ENCODE data around the gene SLC6A17.

The SLC6A17 gene

GRCh38 chr1:110155878-110156522, 5.7 kb downstream of the SLC6A17 start:
- no peaks in the 10 kb centered on the region for H3K4me1 Mint-ChIP-seq (ENCODE audit: low read depth)
- no peak overlapping the region for H3K4me3 Mint-ChIP-seq
- H3K27ac Mint-ChIP-seq, result no peak overlapping the region
- H3K36me3 Mint-ChIP-seq, result no peaks in the 10 kb centered on the region
- peaks cover 51% of the 10 kb centered on the region for H3K27me3 Mint-ChIP-seq
- H3K9me3 Mint-ChIP-seq (ENCODE audit: low read depth), result no peaks in the 10 kb centered on the region

GRCh38 chr1:110158261-110158660, 8.0 kb downstream of the SLC6A17 start:
- H3K4me3 Mint-ChIP-seq, result no peak overlapping the region
- no peaks in the 10 kb centered on the region for H3K9me3 Mint-ChIP-seq (ENCODE audit: low read depth)
- no peaks in the 10 kb centered on the region for H3K4me1 Mint-ChIP-seq (ENCODE audit: low read depth)
- H3K27ac Mint-ChIP-seq, result no peak overlapping the region
- H3K27me3 Mint-ChIP-seq, result peaks cover 35% of the 10 kb centered on the region
- H3K36me3 Mint-ChIP-seq, result no peaks in the 10 kb centered on the region

- no peak overlapping the region for H3K27ac Mint-ChIP-seq
- no peak overlapping the region for H3K4me3 Mint-ChIP-seq
- H3K27me3 Mint-ChIP-seq, result peaks cover 34% of the 10 kb centered on the region
- no peaks in the 10 kb centered on the region for H3K4me1 Mint-ChIP-seq (ENCODE audit: low read depth)
- H3K9me3 Mint-ChIP-seq (ENCODE audit: low read depth), result no peaks in the 10 kb centered on the region
- H3K36me3 Mint-ChIP-seq, result no peaks in the 10 kb centered on the region
Observed at GRCh38 chr1:110159168-110159567, 8.9 kb downstream of the SLC6A17 start.

DNA sequence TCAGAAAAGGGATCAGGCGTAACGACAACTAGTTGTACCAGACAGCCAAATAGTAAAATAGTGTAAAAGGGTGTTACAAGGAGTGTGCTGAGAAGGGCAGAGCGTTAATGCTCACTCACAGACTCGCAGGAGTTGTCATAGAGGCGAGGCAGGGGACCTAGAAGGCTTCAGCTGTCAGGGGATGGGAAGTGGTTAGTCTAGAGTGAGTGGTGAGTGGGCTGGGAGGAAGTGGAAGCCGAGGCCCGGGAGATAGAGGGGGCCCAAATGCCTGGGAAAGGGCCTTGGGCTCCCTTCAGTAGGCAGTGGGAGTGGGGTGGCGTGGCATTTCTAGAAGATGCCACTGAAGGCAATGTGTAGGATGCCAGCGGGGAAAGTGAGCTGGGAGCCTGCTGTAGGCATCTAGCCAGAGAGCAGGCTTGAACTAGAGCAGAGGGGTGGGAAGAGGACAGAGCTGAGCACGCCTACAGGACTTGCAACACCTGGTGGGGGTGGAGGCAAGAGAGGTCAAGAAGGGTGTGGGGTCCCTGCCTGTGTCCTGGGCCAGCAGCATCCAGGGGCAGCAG, 10.3 kb downstream of the SLC6A17 start:
- Mint-ChIP-seq H3K27me3 (peaks cover 24% of the 10 kb centered on the region), H3K27ac (no peak overlapping the region), H3K4me3 (no peak overlapping the region), H3K9me3 (ENCODE audit: low read depth) (no peaks in the 10 kb centered on the region), H3K4me1 (ENCODE audit: low read depth) (no peaks in the 10 kb centered on the region), H3K36me3 (no peaks in the 10 kb centered on the region)

DNA sequence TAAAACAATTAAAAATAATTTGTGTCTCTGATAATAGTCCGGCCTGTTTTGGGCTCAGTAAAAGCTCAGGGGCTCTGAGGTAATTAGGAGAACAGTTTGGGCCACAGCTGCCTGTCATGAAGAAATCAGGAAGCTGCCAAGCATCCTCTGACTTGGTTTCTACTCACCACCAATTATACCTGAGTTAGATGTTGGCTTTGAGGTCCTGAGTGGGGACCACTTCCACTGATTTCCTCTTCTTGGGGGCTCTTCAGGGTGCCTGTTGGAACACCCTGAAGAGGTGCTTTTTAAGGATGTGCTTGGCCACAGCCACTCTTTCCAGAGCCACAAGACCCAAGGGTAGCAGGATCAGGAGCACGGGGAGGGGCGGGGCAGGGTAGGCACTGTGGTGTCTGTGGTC, 10.9 kb downstream of the SLC6A17 start:
- Mint-ChIP-seq H3K9me3 (ENCODE audit: low read depth) (no peaks in the 10 kb centered on the region), H3K27ac (no peak overlapping the region), H3K27me3 (peaks cover 23% of the 10 kb centered on the region), H3K4me3 (no peak overlapping the region), H3K4me1 (ENCODE audit: low read depth) (no peaks in the 10 kb centered on the region), H3K36me3 (no peaks in the 10 kb centered on the region)

- no peak overlapping the region for H3K27ac Mint-ChIP-seq
- no peaks in the 10 kb centered on the region for H3K4me1 Mint-ChIP-seq (ENCODE audit: low read depth)
- H3K27me3 Mint-ChIP-seq, result peaks cover 16% of the 10 kb centered on the region
- no peaks in the 10 kb centered on the region for H3K36me3 Mint-ChIP-seq
- H3K9me3 Mint-ChIP-seq (ENCODE audit: low read depth), result no peaks in the 10 kb centered on the region
- H3K4me3 Mint-ChIP-seq, result no peak overlapping the region
Observed at GRCh38 chr1:110161849-110162248, 11.6 kb downstream of the SLC6A17 start.

- H3K4me3 Mint-ChIP-seq, result no peak overlapping the region
- peaks cover 10% of the 10 kb centered on the region for H3K27me3 Mint-ChIP-seq
- no peaks in the 10 kb centered on the region for H3K9me3 Mint-ChIP-seq (ENCODE audit: low read depth)
- H3K27ac Mint-ChIP-seq, result no peak overlapping the region
- H3K36me3 Mint-ChIP-seq, result no peaks in the 10 kb centered on the region
- no peaks in the 10 kb centered on the region for H3K4me1 Mint-ChIP-seq (ENCODE audit: low read depth)
Observed at GRCh38 chr1:110163591-110163990, 13.3 kb downstream of the SLC6A17 start.

DNA sequence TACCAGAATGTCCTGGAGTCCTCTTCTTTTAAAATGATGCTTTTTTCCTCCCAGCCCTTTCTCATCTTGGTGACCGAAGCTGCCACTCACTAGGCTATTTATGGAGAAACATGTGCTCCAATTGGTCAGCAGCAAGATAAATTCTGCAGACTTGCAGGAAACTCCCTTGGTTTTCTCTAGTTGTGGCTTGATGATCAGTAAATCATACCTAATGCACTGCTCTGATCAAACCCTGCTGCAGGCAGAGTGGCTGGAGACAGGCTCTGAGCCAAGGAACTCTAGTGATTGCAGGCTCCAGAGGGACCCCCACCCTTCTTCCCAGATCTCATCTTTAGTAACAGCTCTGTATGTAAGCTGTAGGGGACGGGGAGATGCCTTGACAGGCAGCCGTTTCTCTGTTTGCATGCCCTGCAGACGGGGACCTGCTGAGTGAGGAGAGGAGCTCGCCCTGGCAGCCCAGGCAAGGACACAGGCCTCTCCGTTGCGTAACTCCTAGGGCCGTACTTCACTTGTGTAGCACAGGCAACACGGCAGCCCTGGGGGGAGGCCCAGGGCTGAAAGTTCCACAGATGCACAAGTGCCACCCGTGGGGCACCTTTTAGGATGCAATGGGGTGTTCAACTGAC, 14.5 kb downstream of the SLC6A17 start:
- H3K9me3 Mint-ChIP-seq (ENCODE audit: low read depth), result no peaks in the 10 kb centered on the region
- no peak overlapping the region for H3K27ac Mint-ChIP-seq
- no peak overlapping the region for H3K4me3 Mint-ChIP-seq
- H3K4me1 Mint-ChIP-seq (ENCODE audit: low read depth), result no peaks in the 10 kb centered on the region
- H3K27me3 Mint-ChIP-seq, result peaks cover 10% of the 10 kb centered on the region
- no peaks in the 10 kb centered on the region for H3K36me3 Mint-ChIP-seq

DNA sequence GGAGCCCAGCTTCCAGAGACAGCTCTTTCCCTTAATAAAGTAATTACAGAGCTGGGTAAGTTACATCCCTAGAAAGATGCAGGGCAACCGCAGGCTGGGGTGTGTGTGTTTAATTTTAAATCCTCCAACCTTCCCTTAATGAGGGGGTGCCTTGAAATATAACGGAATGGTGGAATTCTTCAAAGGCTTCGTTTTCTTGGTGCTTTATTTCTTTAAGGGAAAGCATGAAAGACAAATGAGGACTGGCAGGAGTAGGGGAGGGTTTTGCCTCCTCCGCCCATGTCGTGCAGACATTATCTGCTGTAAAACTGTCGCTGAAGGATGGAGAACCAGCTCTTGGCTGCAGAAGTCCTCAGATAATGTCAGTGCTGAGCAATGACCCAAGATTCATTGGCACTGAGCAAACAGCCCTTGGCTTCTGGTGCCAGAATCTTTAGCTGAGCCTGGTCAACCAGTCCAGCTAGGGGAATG, 15.5 kb downstream of the SLC6A17 start:
- peaks cover 4% of the 10 kb centered on the region for H3K27me3 Mint-ChIP-seq
- H3K4me3 Mint-ChIP-seq, result no peak overlapping the region
- H3K9me3 Mint-ChIP-seq (ENCODE audit: low read depth), result no peaks in the 10 kb centered on the region
- H3K27ac Mint-ChIP-seq, result no peak overlapping the region
- no peaks in the 10 kb centered on the region for H3K4me1 Mint-ChIP-seq (ENCODE audit: low read depth)
- no peaks in the 10 kb centered on the region for H3K36me3 Mint-ChIP-seq

- H3K9me3 Mint-ChIP-seq (ENCODE audit: low read depth), result no peaks in the 10 kb centered on the region
- H3K4me3 Mint-ChIP-seq, result no peak overlapping the region
- H3K27me3 Mint-ChIP-seq, result peaks cover 6% of the 10 kb centered on the region
- H3K4me1 Mint-ChIP-seq (ENCODE audit: low read depth), result no peaks in the 10 kb centered on the region
- no peak overlapping the region for H3K27ac Mint-ChIP-seq
- no peaks in the 10 kb centered on the region for H3K36me3 Mint-ChIP-seq
Observed at GRCh38 chr1:110166861-110167260, 16.6 kb downstream of the SLC6A17 start.

- no peaks in the 10 kb centered on the region for H3K36me3 Mint-ChIP-seq
- H3K27me3 Mint-ChIP-seq, result peaks cover 7% of the 10 kb centered on the region
- H3K4me3 Mint-ChIP-seq, result no peak overlapping the region
- H3K27ac Mint-ChIP-seq, result no peak overlapping the region
- no peaks in the 10 kb centered on the region for H3K9me3 Mint-ChIP-seq (ENCODE audit: low read depth)
- H3K4me1 Mint-ChIP-seq (ENCODE audit: low read depth), result no peaks in the 10 kb centered on the region
Observed at GRCh38 chr1:110170766-110171733, 20.8 kb downstream of the SLC6A17 start.

GRCh38 chr1:110172001-110172400, 21.7 kb downstream of the SLC6A17 start:
- Mint-ChIP-seq H3K27ac (no peak overlapping the region), H3K9me3 (ENCODE audit: low read depth) (no peaks in the 10 kb centered on the region), H3K27me3 (peaks cover 7% of the 10 kb centered on the region), H3K4me3 (no peak overlapping the region), H3K36me3 (no peaks in the 10 kb centered on the region), H3K4me1 (ENCODE audit: low read depth) (no peaks in the 10 kb centered on the region)

DNA sequence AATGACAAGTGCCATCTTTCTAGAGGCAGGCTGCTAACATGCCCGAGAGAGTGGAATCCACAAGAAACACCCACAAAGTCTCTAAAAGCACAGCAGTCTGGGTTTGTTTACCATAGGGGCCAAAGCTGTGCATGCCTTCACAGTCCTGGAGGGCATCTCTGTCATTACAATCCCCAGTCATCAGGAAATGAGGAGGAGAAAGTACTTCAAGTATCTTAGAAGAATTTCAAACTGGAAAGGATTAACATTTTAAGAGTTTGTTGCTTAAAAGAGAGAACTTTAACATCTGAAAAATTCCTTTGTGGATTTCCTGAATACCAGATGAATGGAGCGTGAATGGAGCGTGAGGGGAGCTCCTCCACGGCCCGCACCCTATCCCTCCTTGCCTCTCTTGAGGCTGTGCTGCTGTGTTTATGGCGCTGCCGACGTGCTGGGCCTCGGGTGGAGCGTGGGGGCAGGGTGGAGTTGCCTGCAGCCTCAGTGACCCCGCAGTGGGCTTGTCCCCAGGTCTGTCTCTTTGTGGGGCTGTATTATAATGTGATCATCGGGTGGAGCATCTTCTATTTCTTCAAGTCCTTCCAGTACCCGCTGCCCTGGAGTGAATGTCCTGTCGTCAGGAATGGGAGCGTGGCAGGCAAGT, 23.3 kb downstream of the SLC6A17 start:
- H3K27ac Mint-ChIP-seq, result no peak overlapping the region
- peaks cover 7% of the 10 kb centered on the region for H3K27me3 Mint-ChIP-seq
- H3K36me3 Mint-ChIP-seq, result no peaks in the 10 kb centered on the region

GRCh38 chr1:110174961-110175360, 24.7 kb downstream of the SLC6A17 start:
- Mint-ChIP-seq H3K9me3 (ENCODE audit: low read depth) (no peaks in the 10 kb centered on the region), H3K4me1 (ENCODE audit: low read depth) (no peaks in the 10 kb centered on the region), H3K27me3 (peaks cover 7% of the 10 kb centered on the region), H3K36me3 (no peaks in the 10 kb centered on the region), H3K4me3 (no peak overlapping the region), H3K27ac (no peak overlapping the region)

More for the DNA sequence above, 23.3 kb downstream of the SLC6A17 start:
- Mint-ChIP-seq H3K4me1 (ENCODE audit: low read depth) (no peaks in the 10 kb centered on the region), H3K9me3 (ENCODE audit: low read depth) (no peaks in the 10 kb centered on the region), H3K4me3 (no peak overlapping the region)

Data from activated naive CD8-positive, alpha-beta T cell (primary cell).